HG02610 (cell line): ENCODE results near the gene PACSIN2.
"Not testable (repeated sequence)": the region's sequence is repeated elsewhere in the genome, so short reads cannot be mapped to it uniquely, and the experiment has no call there.

ENCODE experiments used
- ATAC-seq: cut with Tn5 transposase; IDR thresholded peaks from one replicate; pipeline ENCODE4 v1.9.1; 2021; ENCODE audit warnings: mild to moderate bottlenecking, moderate library complexity; ENCODE audit not compliant: unreplicated experiment

PACSIN2 gene

DNA sequence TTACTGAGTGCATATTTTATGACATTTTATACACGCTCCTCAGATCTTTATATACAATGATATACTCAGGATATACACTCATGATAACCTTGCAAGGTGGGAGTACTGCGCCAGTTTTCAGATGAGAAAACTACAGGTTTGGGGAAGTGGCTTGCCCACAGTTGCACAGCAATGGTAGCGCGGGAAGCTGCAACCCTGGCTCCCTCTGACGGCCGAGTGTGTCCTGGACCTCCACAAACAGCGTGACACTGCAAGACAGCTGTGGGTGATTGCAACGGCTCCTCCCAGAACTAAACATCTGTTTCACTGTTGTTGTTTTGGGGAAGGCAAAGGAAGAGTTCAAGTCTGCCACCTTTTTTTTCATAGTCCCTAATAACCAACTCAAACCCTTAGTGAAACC lies 47.0 kb downstream of the PACSIN2 start:
- no peak for ATAC-seq

DNA sequence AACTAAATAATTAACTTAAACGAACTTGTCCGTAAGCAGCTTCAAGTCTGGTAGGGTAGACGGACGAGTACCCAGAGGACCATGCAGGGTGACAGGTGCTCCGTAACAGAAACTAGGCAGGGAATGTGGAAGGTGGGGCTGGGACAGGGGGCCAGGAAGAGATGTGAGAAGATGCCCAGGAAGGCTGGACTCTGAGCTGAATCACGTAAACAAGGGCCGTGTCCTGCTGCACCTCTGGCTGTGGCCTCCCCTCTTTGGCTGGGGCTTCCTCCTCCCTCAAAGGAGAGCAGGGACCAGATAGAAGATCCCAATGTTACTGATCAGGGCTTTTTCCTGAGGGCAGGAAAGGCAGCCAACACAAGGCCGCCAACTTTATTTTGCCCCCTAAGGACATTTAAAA lies 47.9 kb downstream of the PACSIN2 start:
- no peak for ATAC-seq

DNA sequence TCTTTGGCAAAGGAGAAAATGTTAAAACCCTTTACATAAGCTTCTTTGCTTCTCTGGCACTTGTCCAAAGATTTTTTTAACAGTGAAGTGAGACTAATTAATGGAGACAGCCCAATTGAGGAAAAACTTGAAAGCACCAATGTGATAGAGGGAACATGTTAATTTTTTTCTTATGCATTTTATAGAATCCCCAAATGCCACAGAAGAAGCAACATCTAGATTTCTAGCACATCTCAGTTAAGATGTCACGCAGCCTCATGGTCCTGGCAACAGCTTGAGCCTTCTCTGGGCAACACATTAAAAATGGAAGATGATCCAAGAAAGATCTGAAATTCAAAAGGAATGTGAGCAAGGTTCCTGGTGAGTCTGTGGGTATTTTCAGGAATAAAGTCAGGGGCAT lies 48.5 kb downstream of the PACSIN2 start:
- no peak for ATAC-seq

DNA sequence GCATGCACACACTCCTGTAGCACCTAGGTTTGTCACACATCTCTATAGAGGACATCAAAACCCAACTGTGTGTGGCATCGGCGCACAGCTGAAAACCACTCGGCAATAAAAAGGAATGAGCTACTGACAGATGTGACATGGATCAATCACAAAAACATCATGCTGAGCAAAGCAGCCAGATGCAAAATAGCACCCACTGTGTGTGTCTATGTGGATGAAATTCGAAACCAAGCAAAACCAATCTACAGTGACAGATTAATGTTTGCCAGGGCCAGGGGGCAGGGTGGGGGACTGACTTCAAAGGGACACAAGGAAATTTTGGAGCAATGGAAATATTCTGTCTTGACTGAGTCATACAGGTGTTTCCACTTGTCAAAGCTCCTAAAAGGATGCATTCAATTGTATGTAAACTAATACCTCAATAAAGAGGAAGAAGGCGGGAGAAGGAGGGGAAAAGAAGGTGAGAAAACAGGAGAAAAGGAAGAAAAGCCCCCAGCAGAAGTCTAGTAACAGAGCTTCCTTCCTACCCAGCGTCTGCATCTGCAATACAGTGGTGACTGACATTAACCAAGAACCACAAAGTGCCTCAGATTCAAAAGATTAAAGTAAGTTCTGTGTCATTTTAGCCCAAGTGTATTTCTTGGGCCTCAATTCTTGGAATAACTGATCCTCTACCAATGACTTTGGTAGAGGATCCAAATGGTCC lies 49.8 kb downstream of the PACSIN2 start:
- ATAC-seq: no peak

DNA sequence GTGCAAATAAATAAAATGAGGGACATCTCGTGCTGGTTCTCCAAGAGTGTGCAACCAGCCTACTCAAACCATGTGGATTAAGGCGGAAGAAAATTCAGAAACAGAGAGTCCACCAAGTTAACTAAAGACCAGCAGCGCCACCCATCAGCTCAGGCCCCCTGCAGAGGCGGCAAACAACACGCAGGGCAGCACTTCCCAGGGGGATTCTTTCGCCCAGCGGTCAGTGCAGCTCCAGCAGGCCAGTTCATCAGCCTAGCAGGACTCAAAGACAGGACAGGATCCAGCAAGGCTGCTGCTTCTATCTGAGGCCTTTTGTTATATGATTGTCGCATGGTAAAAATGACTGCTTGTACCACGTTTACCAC lies 51.7 kb downstream of the PACSIN2 start:
- no peak for ATAC-seq

DNA sequence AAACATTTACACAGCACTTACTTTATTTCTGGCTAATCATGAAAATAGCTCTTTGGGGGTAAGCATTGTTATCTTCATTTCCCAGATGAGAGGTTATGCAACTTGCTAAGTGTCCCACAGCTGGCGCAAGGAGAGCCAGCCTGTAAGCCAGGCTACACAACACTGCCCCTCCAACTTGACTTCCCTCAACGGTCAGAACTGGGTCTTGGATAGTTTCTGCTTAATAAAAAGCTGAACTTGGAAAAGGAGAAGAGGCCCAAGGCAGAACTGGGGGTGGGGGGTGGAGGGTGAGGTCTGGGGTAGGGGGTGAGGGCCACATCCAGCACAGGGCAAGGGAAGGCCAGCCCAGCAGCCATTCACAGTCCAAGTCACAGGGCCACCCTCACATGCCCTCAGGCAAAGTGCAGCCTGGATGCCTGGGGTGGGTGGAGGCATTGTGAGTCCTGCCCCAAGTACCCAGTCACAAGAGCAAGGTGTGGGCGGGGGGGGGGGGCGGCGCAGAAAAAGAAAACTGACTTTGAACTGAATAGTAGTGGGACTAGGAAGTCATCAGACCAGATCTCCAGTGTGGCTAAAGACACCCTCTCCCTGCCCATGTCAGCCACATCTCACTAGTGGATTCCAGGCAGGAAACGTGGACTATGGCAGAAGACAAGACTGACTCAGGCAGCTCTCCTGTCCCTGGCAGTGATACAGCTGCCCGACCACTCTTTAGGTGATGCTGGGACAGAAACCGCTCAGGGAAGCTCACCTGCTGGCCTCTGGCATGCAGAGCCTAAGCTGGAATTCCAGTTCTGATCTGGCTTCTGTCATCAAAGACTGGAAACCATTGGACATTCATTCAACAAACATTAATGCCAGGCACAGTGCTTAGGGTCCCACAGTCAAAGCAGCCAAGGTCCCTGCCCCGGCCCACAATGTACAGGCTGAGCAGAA lies 52.4 kb downstream of the PACSIN2 start:
- no peak for ATAC-seq

DNA sequence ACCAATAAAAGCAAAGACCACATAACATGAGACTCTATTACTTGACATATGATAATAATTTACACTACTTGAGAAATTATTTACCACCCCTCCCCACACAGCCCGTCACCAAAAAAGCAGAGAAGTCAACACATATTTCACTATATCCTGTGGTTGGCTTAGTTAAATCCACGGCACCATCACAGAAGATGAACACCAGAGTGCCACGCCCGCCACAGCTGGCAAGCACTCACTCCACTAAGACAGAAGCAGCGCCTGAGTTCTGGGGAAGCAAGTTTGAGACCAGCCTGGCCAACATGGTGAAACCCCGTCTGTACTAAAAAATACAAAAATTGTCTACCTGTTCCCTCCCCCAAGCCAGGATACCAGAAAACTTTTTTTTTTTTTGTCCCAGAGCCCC lies 53.1 kb downstream of the PACSIN2 start:
- ATAC-seq: no peak

DNA sequence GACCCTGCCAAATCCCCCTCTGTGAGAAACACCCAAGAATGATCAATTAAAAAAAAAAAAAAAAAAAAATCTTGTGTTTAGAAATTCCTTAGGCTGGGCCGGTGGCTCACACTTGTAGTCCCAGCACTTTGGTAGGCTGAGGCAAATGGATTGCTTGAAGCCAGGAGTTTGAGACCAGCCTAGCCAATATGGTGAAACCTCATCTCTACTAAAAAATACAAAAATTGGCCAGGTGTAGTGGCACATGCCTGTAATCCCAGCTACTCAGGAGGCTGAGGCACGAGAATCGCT lies 53.6 kb downstream of the PACSIN2 start:
- not testable (repeated sequence) for ATAC-seq

DNA sequence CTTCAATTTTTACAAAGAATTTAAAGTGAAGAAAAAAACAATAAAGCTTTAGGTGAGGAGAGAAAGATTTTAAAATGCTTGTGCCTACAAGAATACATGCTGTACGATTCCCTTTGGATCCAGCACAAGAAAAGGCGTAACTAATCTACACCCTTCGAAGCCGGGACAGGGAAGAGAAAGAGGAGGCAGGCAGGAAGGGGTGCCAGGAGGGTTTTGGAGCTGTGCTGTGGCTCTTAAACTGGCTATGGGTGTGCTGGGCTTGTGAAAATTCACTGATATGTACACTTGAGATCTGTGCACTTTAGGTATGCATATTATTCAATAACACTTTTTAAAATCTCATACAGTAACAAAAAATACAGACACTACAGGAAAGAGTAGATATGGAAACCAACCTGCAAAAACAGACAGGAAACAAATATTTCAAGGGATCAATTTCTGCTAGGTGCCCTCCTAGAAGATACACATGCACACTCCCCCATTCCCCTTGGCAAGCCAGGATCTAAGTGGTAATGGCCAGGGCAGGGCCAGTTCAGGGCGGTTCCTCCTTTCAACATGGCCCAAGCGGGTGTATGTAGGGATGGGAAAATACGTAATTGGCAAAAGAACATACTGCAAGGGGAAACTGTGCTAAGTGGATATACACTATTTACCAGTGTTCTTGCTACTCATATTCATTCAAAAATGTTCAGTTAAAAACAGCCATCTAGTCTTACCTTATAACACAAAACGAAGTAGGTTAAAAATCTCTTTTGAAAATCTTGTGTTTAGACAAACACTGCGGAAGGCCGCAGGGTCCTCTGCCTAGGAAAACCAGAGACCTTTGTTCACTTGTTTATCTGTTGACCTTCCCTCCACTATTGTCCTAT lies 54.2 kb downstream of the PACSIN2 start:
- ATAC-seq: no peak

DNA sequence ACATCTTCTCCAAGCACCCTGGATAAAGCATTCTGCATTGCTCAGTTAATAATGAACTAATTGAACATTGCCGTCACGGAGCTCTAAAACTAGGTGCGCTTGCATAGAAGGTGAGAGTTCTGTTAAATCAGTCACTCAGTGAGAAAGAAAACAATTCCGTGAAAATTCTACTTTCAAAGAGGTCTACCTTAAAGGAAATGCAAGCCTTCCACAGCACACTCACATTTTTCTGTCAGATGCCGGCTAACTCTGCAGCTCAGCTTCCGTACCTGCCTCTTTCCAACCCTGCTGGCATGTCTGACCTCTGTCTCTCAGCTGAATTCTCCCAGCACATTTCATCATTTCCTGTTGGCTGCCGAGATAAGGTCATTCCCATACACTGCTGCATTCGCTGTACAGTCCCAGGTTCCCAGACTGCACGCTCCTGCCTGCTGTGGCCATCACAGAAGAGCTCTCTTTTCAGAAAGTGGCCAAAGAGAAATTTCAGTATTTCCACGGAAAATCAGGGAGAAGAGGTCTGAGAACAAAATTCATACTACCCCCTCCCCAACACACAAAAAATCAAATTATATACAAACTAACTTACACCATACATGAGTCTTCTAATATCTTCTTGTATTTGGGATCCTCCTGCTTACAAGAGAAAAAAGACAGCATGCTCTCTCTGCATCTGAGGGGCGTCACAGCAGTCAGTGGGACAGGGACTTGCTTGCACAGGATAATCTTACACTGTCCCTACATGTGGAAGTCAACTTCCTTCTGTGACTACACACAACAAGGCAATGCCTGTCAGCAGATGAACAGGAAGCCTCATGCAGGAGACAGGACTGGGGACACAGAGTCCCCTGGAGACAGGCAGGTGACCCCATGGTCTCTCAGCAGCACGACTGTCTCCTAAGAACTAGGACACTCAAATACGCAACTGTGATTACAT lies 55.1 kb downstream of the PACSIN2 start:
- ATAC-seq: no peak

DNA sequence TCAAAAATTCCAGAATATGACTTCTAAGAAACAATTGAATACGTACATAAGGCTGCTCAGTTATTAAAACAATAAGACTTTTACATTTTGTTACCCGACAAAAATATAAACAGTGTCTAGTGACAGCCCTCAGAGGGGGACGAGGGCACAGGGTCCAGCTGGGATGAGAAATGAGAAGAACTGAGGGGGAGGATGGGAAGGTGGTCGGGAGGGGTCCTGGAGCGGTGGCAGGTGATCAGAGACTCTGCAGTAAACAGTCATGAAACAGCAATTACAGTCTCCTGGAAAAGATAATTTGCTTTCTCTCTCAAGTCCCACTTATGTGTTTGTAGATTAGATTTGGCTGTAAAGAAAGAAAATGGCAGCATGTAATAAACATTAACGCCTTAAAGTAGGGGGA lies 56.0 kb downstream of the PACSIN2 start:
- ATAC-seq: no peak

DNA sequence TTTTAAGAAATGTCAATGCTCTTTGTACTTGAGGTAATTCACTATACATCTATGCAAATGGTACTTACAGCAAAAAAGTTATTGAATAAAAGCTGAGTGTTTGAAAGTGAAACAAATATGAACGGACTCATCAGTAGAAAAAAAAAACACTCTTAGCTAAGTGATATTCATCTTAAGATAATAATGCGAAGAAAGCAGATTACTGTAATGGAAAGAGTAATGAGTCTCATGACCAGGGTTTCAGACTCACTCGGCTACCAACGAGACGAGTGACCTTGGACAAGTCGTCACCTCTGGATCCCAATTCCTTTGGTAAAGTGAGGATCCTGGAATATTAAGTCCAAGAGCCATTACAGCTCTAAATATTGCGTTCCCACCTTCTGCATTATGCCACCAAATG lies 57.0 kb downstream of the PACSIN2 start:
- no peak for ATAC-seq

DNA sequence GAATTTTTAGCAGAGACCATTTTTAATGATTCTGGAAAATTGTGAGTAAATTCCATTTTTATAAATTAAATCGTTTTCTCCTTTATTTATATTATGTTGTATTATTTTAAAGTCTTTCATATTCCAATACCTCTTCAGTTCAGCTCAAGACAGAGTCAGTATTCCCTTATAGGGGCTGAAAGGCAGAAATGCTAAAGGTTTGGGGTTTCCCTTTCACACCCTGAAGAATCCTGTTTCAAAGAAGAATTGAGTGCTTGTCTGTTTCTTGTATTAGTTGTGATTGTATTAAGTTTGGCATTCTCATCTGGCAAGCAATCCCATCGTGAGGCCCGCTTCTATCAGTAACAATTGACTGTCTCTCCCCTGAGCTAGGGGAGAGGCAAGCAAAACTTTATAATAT lies 57.4 kb downstream of the PACSIN2 start:
- ATAC-seq: no peak

DNA sequence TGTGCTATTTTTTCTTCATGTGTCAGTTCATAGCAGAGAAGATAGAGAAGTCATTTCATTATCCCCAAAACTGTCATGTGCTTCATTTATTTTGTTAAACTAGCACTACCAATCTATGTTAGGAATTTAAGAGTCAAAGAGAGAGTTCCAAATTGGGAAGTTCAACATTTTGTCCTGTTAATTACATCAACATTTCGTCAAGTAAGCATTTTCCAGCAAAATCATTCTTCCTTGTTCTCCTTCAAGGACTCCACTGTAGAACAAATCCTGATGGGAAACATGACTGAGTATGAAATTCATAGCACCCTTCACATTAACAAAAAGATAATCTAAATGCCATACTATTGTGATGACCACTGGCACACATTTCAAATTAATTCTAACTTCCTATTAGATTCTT lies 59.1 kb downstream of the PACSIN2 start:
- ATAC-seq: no peak

DNA sequence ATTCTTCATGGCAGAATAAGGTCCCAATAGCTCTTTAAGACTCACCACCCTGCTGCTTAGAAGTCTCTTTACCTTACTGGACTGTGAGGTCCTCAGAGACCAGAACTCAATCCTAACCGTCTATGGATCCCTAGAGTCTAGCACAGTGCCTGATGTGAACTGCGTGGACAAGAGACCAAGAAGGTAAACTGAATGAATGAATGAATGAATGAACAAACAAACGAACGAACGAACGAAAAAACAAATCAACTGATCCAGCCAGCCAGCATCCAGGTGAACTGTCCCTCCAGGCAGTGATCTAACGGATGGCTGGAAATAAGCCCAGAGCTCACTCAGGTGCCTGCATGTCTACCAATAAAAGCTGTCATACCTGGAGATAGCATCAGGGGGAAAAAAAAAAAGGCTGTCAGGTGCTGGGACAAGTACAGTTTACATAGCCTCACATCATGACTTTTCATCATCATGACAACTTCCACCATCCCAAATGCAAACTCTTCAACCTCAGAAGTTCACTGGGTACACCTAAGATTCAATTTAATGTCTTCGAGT lies 59.8 kb downstream of the PACSIN2 start:
- ATAC-seq: no peak

DNA sequence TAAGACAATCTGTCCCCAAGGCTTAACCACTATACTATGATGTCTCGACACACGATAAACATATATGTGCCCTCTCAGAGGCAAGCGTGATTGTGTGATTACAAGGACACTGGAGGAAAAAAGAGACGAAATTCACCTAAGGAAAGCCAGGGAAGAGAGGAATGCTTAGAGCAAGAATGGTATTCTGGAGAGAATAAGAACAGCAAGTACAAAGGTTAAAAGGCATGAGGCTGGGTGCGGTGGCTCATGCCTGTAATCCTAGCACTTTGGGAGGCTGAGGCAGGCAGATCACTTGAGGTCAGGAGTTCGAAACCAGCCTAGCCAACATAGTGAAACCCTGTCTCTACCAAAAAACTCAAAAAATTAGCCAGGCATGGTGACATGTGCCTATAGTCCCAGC lies 61.2 kb downstream of the PACSIN2 start:
- not testable (repeated sequence) for ATAC-seq

DNA sequence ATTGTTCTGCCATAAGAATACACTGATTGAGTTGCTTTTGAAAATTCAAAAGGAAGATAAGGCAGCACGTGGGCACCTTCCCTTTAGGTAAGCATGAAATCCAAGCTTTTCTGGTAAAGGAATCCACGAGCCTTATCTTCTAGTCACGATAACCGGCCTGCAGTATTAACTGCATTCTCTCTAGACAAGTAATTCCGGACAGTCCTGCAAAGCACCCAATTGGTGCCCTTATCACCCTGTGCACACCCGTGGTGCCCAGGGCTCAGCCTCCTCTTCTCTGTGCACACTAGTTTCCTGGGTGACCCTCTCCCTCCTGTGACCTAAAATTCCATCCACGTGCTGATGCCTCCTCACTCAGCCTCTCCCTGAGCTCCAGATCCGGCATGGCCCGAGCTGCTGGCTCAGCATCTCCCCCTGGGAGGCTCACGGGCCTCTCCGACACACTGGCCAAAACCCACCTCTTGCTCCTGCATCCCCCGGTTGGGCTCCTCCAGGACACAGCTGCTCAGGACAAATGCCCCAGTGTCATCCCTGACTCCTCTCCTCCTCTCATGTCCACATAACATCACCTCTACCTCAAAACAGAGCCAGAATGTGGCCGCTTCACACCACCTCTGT lies 63.7 kb downstream of the PACSIN2 start:
- no peak for ATAC-seq

DNA sequence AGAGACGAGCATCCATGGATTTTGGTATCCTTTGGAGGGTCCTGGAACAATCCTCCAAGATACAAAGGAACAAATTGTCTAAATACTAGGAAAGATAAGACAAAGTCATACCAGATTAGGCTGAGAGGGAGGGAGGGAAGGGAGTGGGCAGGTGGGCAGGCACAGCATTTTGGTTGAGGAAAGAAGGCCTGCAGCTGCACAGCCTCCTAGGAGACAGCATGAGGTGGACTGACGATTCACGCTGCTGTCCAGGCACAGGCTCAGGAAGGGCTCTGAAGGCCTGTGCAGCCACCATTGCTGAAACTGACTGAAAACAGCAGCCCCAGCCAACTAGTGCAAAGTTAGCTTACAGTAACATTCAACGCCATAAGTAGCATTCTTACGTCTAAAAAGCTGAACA lies 64.7 kb downstream of the PACSIN2 start:
- ATAC-seq: no peak

DNA sequence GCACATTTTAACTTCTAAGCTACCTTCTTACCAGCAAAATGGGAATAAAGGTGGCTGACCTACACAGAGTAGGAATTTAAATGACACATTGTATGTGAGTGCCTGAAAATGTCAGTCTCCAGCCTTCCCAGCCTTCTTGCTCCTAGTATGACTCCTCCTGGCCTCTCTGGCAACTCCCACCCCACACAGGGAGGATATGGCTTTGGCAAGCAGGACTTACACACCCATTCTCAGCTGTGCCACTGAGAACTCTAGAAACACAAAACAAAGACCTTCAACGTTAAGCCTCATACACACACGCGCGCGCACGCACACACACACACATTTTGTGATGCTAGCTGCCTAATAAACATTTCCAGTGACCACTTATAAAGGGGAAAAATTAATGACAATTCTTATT lies 65.8 kb downstream of the PACSIN2 start:
- ATAC-seq: no peak

DNA sequence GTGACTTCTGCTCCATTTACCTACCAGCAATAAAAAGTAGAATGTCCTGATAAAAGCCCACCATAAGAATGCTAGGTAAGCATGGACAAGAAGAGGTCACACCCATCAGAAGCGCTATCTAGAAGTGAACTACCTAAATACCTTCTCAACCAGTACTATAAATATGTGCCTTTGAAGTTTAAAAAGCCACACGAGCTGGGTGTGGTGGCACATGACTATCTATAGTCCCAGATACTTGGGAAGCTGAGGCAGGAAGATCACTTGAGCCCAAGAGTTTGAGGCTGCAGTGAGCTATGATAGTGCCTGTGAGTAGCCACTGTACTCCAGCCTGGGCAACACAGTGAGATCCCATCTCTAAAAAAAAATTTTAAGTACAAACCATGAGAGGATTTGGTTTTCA lies 66.7 kb downstream of the PACSIN2 start:
- no peak for ATAC-seq
